ENCODE data around the gene NPTN.

NPTN gene

GRCh38 chr15:73573037-73573436 lies 60.2 kb downstream of the NPTN start:
- CTCF ChIA-PET: interaction anchor here (0.5 kb wide), 1 partner anchor 248 kb away, joined by 9 read pairs; no protein-coding TSS in a partner anchor
- no peak for DNase-seq (ENCODE audit: extremely low spot score)
- POLR2A ChIA-PET: no interaction called here
- no peak for TF ChIP-seq FOXA1 (IDR thresholded peaks at IDR 0.05)
- no peak for TF ChIP-seq FOXM1 (IDR thresholded peaks at IDR 0.05; ENCODE audit: borderline replicate concordance)
- no peak for TF ChIP-seq TARDBP (IDR thresholded peaks at IDR 0.05)
- TF ChIP-seq SUZ12 (IDR thresholded peaks at IDR 0.05): no peak
- no peak for TF ChIP-seq ELF4 (IDR thresholded peaks at IDR 0.05)
- TF ChIP-seq, protein P1, sequence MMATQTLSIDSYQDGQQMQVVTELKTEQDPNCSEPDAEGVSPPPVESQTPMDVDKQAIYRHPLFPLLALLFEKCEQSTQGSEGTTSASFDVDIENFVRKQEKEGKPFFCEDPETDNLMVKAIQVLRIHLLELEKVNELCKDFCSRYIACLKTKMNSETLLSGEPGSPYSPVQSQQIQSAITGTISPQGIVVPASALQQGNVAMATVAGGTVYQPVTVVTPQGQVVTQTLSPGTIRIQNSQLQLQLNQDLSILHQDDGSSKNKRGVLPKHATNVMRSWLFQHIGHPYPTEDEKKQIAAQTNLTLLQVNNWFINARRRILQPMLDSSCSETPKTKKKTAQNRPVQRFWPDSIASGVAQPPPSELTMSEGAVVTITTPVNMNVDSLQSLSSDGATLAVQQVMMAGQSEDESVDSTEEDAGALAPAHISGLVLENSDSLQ (IDR thresholded peaks at IDR 0.05): no peak
- no peak for TF ChIP-seq LEF1 (IDR thresholded peaks at IDR 0.05; ENCODE audit: borderline replicate concordance)
- no peak for TF ChIP-seq SP1 (IDR thresholded peaks at IDR 0.05)
- no peak for TF ChIP-seq NFRKB (IDR thresholded peaks at IDR 0.05)
- no peak for TF ChIP-seq ZNF384 (IDR thresholded peaks at IDR 0.05)
- no peak for TF ChIP-seq FOXK2 (IDR thresholded peaks at IDR 0.05)
- TF ChIP-seq CTBP1 (IDR thresholded peaks at IDR 0.05; ENCODE audit: borderline replicate concordance): no peak
- TF ChIP-seq HDGF (IDR thresholded peaks at IDR 0.05; ENCODE audit: borderline replicate concordance): no peak

DNA sequence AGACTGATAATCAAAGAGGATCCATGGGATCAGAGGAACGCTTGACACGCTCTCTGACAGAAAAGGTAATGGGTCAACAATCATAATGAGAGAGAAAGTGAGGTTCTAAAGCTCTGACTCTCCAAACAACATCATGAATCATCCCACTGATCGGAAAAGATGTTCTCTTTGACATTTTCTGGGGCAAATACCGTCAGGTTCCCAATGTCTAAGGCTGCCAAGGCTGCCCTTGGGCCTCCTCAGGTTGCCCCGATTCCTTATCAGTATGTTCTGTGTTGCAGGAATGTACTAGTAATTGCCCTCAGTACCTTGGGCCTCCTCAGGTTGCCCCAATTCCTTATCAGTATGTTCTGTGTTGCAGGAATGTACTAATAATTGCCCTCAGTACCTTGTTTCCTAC lies 60.9 kb downstream of the NPTN start:
- ChIA-PET POLR2A (interaction anchor here (1.4 kb wide), 1 partner anchor 60 kb away, joined by 6 read pairs; no protein-coding TSS in a partner anchor), CTCF (interaction anchor here (0.6 to 1.4 kb wide), 2 partner anchors 50 to 64 kb away, joined by 4 to 5 read pairs; no protein-coding TSS in a partner anchor)
- TF ChIP-seq CTBP1 (IDR thresholded peaks at IDR 0.05; ENCODE audit: borderline replicate concordance) (no peak), ELF4 (IDR thresholded peaks at IDR 0.05) (no peak), LEF1 (IDR thresholded peaks at IDR 0.05; ENCODE audit: borderline replicate concordance) (no peak), ARNT (IDR thresholded peaks at IDR 0.05) (no peak), FOXM1 (IDR thresholded peaks at IDR 0.05; ENCODE audit: borderline replicate concordance) (no peak), FOXK2 (IDR thresholded peaks at IDR 0.05) (no peak), L3MBTL2 (conservative IDR thresholded peaks at IDR 0.05) (no peak), BHLHE40 (IDR thresholded peaks at IDR 0.05; ENCODE audit: borderline replicate concordance) (no peak), NFRKB (IDR thresholded peaks at IDR 0.05) (no peak), HDGF (IDR thresholded peaks at IDR 0.05; ENCODE audit: borderline replicate concordance) (no peak), ZNF384 (IDR thresholded peaks at IDR 0.05) (no peak), TARDBP (IDR thresholded peaks at IDR 0.05) (no peak), FOXA1 (IDR thresholded peaks at IDR 0.05) (no peak), SP1 (IDR thresholded peaks at IDR 0.05) (no peak)
- TF ChIP-seq, protein P1 (IDR thresholded peaks at IDR 0.05): no peak
- DNase-seq (ENCODE audit: extremely low spot score): no peak

DNA sequence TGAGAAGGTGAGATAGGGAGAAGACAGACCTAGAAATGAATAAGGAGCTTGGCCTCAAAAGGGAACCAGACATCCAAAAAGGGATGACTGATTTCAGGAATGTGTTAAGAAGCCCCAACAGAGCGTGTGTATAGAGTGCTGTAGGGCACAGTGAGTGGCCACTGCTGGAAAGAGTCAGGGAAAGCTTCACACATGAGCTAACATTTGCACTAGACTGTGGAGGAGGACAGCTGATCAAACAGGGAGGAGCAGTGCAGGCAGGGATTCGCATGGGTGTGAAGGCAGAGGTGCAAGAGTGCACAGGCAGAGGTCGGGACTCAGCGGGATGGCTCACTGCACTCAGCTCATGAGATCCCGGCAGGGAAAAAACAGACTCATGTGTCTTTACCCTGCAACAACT lies 61.8 kb downstream of the NPTN start:
- TF ChIP-seq FOXM1 (IDR thresholded peaks at IDR 0.05; ENCODE audit: borderline replicate concordance) (no peak), TARDBP (IDR thresholded peaks at IDR 0.05) (no peak), BHLHE40 (IDR thresholded peaks at IDR 0.05; ENCODE audit: borderline replicate concordance) (no peak), SUZ12 (IDR thresholded peaks at IDR 0.05) (no peak), NFRKB (IDR thresholded peaks at IDR 0.05) (no peak), L3MBTL2 (conservative IDR thresholded peaks at IDR 0.05) (no peak), FOXK2 (IDR thresholded peaks at IDR 0.05) (no peak), SP1 (IDR thresholded peaks at IDR 0.05) (no peak), ZNF384 (IDR thresholded peaks at IDR 0.05) (no peak), LEF1 (IDR thresholded peaks at IDR 0.05; ENCODE audit: borderline replicate concordance) (no peak), ELF4 (IDR thresholded peaks at IDR 0.05) (no peak), FOXA1 (IDR thresholded peaks at IDR 0.05) (no peak), ARNT (IDR thresholded peaks at IDR 0.05) (no peak), HDGF (IDR thresholded peaks at IDR 0.05; ENCODE audit: borderline replicate concordance) (no peak), CTBP1 (IDR thresholded peaks at IDR 0.05; ENCODE audit: borderline replicate concordance) (no peak)
- TF ChIP-seq, protein P1 (IDR thresholded peaks at IDR 0.05): no peak
- DNase-seq (ENCODE audit: extremely low spot score): no peak
- ChIA-PET POLR2A (interaction anchor here (1.4 kb wide), 1 partner anchor 61 kb away, joined by 6 read pairs; no protein-coding TSS in a partner anchor), CTCF (interaction anchor here (0.6 to 1.4 kb wide), 3 partner anchors 11 to 65 kb away, joined by 3 to 5 read pairs (median 3); no protein-coding TSS in a partner anchor)

- no peak for DNase-seq (ENCODE audit: extremely low spot score)
- ChIA-PET CTCF (interaction anchor here (0.6 to 3.0 kb wide), 3 partner anchors 13 to 66 kb away, joined by 3 to 11 read pairs (median 5); no protein-coding TSS in a partner anchor), POLR2A (no interaction called here)
- TF ChIP-seq LEF1 (IDR thresholded peaks at IDR 0.05; ENCODE audit: borderline replicate concordance): no peak
- TF ChIP-seq ZNF384 (IDR thresholded peaks at IDR 0.05): no peak
- TF ChIP-seq TARDBP (IDR thresholded peaks at IDR 0.05): no peak
- TF ChIP-seq SUZ12 (IDR thresholded peaks at IDR 0.05): no peak
- TF ChIP-seq FOXK2 (IDR thresholded peaks at IDR 0.05): no peak
- TF ChIP-seq ELF4 (IDR thresholded peaks at IDR 0.05): no peak
Observed at GRCh38 chr15:73570355-73571032, 62.7 kb downstream of the NPTN start.

DNA sequence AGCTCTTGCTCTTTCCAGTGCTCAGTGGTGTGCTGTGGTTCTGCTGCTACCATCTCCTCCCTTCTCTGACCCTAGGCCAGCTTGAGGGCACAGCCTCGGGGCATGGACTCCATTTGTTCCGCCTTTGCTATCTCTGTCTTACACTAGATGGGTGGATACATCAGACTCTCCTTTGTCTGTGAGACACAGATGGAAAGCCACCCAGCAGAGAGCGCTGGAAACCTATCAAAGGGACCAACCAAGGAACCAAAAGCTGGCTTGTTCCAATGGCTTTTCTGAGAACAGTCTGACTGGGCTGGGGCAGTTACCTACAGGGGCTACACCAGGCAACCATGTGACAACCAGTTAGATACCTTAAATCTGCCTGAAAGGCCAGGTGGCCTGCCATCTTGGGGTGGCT lies 63.8 kb downstream of the NPTN start:
- no peak for TF ChIP-seq SP1 (IDR thresholded peaks at IDR 0.05)
- no peak for TF ChIP-seq NFRKB (IDR thresholded peaks at IDR 0.05)
- TF ChIP-seq LEF1 (IDR thresholded peaks at IDR 0.05; ENCODE audit: borderline replicate concordance): no peak
- TF ChIP-seq BHLHE40 (IDR thresholded peaks at IDR 0.05; ENCODE audit: borderline replicate concordance): no peak
- no peak for TF ChIP-seq ELF4 (IDR thresholded peaks at IDR 0.05)
- ChIA-PET POLR2A (interaction anchor here (1.0 to 1.2 kb wide), 2 partner anchors 63 to 65 kb away, joined by 4 to 6 read pairs; partner anchors contain the start of gene NPTN), CTCF (interaction anchor here (1.4 to 3.0 kb wide), 2 partner anchors 67 to 130 kb away, joined by 6 to 11 read pairs; no protein-coding TSS in a partner anchor)
- DNase-seq (ENCODE audit: extremely low spot score): no peak

Data from HEK293T (cell line).